ENCODE results near the gene RGS5.

DNA sequence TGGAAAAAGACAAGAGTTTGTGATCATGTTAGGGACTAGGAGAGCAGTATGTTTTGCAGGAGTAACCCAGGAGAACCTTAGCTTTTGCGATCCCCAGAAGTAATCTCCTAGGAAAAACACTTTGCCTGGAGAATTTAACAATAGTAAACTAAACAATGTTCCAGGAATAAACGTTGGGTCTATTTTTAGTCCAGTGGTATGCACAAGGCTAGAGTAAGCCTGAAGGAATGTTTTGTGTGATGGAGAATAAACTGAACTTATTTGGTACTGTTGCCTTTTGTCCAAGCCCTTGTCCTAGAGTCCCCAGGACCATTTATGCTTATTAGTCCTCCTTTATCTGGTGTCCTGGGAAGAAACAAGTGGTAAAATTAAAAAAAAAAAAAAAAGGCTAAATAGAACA, 28.7 kb upstream of the RGS5 start:
- TF ChIP-seq, protein P1, sequence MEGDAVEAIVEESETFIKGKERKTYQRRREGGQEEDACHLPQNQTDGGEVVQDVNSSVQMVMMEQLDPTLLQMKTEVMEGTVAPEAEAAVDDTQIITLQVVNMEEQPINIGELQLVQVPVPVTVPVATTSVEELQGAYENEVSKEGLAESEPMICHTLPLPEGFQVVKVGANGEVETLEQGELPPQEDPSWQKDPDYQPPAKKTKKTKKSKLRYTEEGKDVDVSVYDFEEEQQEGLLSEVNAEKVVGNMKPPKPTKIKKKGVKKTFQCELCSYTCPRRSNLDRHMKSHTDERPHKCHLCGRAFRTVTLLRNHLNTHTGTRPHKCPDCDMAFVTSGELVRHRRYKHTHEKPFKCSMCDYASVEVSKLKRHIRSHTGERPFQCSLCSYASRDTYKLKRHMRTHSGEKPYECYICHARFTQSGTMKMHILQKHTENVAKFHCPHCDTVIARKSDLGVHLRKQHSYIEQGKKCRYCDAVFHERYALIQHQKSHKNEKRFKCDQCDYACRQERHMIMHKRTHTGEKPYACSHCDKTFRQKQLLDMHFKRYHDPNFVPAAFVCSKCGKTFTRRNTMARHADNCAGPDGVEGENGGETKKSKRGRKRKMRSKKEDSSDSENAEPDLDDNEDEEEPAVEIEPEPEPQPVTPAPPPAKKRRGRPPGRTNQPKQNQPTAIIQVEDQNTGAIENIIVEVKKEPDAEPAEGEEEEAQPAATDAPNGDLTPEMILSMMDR (IDR thresholded peaks at IDR 0.05) = no peak
- no peak for TF ChIP-seq ZFX (IDR thresholded peaks at IDR 0.05; ENCODE audit: borderline replicate concordance)

Data from 22Rv1 (cell line).